Measurements from ENCODE around the gene EMP2.

- TF ChIP-seq CTCF (IDR thresholded peaks at IDR 0.05) (peak; percentile 67 to 86 (median 76)), POLR2A (IDR thresholded peaks at IDR 0.05) (no peak)
Measured at GRCh38 chr16:10509534-10510025, 70.8 kb downstream of the EMP2 start.
